GM20000 (cell line): Measurements from ENCODE around the gene LARP7.
"Not testable (repeated sequence)": the region's sequence is repeated elsewhere in the genome, so short reads cannot be mapped to it uniquely, and the experiment has no call there.

ENCODE experiments used
- DNase-seq: peaks from one replicate; pipeline ENCODE4 v3.0.0; 2012; ENCODE audit warnings: low spot score
- TF ChIP-seq, protein P1 (sequence below): IDR thresholded peaks from 2 replicates; pipeline ENCODE4 v1.5.1; 2012; ENCODE audit warnings: mild to moderate bottlenecking, control low read depth; ENCODE audit errors: extremely low read depth, missing control alignments

LARP7 gene

DNA sequence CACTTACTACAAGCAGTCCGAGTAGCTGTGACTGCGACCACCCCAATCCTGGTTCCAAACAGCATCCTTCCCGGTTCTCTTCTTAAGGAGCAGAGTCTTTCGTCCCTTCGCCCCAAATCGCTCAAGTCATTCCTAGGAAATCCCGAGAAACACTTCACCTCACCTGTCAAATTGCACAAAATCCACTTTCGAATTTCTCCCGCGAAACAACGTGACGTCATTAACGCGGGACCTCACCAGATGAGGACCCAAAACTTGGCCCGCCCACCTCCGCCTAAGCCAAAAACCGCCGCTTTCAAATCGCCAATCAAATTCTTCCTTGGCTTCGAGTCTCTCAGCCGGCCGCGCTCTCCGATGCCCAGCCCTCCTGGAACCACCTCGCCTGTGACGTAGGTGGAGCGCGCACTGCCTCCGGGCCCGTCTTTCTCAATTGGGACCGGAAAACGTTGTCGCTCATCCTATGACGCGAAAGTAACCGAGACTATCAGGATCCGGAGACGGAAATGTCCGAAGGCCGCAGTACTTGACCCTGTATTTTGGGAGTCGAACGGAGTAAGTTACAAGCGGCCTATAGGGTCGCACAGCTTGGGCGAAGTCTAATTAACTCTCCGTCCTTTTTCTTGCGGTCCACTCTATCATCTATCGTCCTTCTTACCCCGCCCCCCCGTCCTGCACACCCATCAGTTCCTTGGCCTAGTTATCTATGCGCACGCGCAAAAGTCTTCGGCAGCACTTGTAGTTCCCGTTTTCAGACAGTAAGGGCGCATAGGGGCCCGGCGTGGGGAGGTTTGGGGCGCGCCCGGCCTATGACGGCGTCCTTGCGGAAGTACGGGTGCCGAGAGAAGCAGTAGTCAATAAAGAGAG, at the start of gene LARP7, which contains the start of gene ZGRF1:
Gene LARP7, plus strand, starts transcription at position 456 of the 864 bp plus-strand sequence. CDS start 7,527 bp downstream, outside the sequence.
Gene ZGRF1, minus strand, starts transcription at position 222 of the 864 bp plus-strand sequence. CDS start 3,733 bp downstream, outside the sequence.
- TF ChIP-seq, protein P1, sequence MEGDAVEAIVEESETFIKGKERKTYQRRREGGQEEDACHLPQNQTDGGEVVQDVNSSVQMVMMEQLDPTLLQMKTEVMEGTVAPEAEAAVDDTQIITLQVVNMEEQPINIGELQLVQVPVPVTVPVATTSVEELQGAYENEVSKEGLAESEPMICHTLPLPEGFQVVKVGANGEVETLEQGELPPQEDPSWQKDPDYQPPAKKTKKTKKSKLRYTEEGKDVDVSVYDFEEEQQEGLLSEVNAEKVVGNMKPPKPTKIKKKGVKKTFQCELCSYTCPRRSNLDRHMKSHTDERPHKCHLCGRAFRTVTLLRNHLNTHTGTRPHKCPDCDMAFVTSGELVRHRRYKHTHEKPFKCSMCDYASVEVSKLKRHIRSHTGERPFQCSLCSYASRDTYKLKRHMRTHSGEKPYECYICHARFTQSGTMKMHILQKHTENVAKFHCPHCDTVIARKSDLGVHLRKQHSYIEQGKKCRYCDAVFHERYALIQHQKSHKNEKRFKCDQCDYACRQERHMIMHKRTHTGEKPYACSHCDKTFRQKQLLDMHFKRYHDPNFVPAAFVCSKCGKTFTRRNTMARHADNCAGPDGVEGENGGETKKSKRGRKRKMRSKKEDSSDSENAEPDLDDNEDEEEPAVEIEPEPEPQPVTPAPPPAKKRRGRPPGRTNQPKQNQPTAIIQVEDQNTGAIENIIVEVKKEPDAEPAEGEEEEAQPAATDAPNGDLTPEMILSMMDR = peak; percentile 76
- peak; percentile 86 for DNase-seq

DNA sequence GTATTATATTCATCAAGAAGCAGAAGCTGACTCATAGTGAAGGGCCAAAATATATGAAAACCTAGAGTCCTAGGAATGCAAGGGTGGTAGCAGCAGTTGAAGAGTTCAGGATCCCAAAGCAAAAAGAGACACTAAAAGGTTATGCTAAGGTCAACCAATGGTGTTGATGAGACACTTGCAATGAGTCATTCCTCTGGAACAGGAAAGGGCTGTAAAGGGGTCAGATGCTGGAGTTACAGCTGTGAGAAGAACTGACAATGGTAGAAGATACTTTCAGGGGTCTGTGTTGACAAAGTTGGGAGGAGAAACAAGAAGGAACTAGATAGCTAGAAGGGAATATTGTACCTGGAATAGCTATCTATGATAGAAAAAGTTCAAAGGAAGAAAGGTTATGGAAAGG, 47.7 kb upstream of the LARP7 start:
- no peak for DNase-seq
- TF ChIP-seq, protein P1 = no peak

DNA sequence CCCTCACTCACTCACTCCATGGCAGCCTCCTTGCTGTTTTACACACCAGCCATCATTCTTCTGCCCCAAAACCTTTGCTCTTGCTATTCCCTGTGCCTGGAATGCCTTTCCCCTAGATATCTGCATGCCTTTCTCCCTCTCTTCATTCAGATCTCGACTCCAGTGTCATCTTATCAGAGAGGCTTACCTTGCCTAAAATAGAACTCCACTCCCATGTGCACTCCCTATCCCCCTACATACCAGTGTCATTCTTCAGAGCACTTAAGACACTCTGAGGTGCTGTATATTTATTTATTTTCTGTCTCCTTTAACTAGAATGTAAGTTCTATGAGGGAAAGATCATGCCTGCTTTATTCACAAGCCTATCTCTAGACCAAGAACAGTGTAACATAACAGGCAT, 45.4 kb upstream of the LARP7 start:
- TF ChIP-seq, protein P1 = no peak
- no peak for DNase-seq

DNA sequence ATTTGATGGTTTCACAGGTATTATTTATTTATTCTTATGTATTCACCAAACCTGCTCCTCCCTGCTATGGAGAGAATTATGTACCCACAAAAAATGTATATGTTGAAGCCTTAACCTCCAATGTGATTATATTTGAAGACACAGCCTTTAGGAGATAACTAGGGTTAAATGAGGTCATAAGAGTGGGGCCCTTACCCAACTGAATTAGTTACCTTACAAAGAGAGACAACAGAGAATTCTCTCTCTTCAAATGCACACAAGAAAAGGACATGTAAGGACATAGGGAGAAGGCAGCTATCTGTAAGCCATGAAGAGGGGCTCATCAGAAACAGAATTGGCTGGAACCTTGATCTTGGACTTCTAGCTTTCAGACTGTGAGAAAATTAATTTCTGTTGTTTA, 44.2 kb upstream of the LARP7 start:
- DNase-seq = no peak
- TF ChIP-seq, protein P1 = no peak

DNA sequence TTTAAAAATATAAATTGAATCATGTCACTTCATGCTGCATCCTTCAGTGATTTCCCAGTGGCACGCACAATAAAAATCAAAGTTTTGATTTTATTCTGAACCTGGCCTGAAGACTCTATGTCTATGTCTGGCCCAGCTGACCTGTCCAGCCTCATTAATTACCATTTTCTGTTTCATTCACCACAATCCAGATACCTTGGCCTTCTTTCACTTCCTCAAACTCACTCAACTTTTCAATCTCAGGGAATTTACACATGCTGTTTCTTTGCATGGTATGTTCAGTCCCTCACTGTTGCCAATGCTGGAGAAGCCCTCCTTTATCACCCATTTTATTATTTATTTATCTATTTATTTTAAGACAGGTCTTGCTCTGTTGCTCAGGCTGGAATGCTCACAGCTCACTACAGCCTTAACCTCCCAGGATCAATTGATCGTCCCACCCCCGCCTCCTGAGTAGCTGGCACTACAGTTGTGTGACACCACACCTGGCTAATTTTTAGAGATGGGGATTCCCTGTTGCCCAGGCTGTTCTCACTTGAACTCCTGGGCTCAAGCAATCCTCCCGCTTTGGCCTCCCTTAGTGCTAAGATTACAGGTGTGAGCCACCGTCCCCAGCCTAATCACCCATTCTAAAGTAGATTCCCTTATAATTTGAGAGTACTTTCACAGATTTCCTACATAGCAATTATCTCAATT, 43.4 kb upstream of the LARP7 start:
- DNase-seq = peak; percentile 12

DNA sequence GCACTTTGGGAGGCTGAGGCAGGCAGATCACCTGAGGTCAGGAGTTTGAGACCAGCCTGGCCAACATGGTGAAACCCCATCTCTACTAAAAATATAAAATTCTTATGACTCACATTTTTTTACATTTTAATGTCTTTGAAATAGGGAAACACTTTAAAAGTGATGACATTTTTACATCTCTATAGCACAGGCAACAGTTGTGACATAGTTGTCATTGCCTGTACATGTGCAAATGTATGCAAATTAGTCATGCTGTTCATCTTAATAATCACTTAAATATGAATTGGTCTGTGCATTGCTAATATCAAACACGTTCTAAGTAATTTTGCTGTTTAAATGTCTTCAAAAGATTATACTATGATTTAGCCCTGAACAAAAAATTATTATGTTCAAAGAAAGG, 42.0 kb upstream of the LARP7 start:
- TF ChIP-seq, protein P1 = no peak
- no peak for DNase-seq

More for the DNA sequence above, 43.4 kb upstream of the LARP7 start:
- TF ChIP-seq, protein P1 = no peak

DNA sequence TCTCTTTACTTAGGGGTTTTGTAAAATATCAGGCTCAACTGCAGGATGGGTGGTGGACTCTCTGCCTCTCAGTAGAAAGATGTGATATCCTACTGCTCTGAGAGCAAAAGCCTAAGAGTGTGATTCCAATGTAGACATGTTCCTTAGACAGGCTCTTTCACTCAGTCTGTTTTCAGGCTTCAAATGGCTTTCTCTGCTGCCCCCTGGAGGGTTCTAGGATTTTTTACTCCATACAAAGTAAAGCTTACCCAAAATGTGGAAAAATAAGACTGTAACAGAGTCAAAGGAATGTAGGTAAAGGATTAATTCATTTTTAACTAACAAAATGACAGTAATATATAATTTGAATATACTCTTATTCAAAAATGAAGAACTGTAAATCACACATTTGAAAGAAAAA, 32.4 kb upstream of the LARP7 start:
- DNase-seq = peak; percentile 53
- TF ChIP-seq, protein P1 = peak; percentile 45

DNA sequence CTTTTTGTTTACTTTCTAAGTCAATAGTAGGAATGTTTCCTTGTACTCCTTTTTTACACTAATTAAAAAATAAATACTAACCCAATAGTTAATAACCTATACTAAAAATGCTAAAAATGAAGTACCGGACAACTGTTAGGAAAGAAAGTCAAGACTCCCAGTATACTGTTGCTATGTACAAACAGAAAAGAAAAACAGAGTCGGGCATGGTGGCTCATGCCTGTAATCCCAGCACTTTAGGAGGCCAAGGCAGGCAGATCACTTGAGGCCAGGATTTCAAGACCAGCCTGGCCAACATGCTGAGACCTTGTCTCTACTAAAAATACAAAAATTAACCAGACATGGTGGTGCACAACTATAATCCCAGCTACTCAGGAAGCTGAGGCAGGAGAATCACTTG, 24.1 kb upstream of the LARP7 start:
- DNase-seq = not testable (repeated sequence)
